Measurements from ENCODE around the gene ARRDC1.

- TF ChIP-seq, protein P1, sequence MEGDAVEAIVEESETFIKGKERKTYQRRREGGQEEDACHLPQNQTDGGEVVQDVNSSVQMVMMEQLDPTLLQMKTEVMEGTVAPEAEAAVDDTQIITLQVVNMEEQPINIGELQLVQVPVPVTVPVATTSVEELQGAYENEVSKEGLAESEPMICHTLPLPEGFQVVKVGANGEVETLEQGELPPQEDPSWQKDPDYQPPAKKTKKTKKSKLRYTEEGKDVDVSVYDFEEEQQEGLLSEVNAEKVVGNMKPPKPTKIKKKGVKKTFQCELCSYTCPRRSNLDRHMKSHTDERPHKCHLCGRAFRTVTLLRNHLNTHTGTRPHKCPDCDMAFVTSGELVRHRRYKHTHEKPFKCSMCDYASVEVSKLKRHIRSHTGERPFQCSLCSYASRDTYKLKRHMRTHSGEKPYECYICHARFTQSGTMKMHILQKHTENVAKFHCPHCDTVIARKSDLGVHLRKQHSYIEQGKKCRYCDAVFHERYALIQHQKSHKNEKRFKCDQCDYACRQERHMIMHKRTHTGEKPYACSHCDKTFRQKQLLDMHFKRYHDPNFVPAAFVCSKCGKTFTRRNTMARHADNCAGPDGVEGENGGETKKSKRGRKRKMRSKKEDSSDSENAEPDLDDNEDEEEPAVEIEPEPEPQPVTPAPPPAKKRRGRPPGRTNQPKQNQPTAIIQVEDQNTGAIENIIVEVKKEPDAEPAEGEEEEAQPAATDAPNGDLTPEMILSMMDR (IDR thresholded peaks at IDR 0.05): no peak
- TF ChIP-seq POLR2AphosphoS5 (IDR thresholded peaks at IDR 0.05; ENCODE audit: insufficient read depth in 1 of 2, low read depth in 1 of 2) (no peak), POLR2A (IDR thresholded peaks at IDR 0.05) (no peak)
Measured at GRCh38 chr9:137586854-137587253, 18.6 kb upstream of the ARRDC1 start.
